SK-N-SH (cell line): ENCODE data around the gene TRAK1. TPM values are rescaled to one million over a fixed set of nuclear protein-coding genes. Genes with fewer than 3 reads are reported as not detected.

ENCODE experiments used
- CTCF ChIA-PET: fragments of 300-600, 350-600 bp; formaldehyde crosslinking; extraction: SDS; loops from one replicate; lab custom pipeline; 2021; lab: Yijun Ruan, JAX
- POLR2A ChIA-PET: fragments of 350-600 bp; sonication (Branson Sonifier 250); formaldehyde crosslinking; extraction: SDS; loops from one replicate; lab custom pipeline; 2020; ENCODE audit warnings: antibody characterized with exemption, inconsistent platforms; lab: Yijun Ruan, JAX
- DNase-seq: peaks from one replicate; pipeline ENCODE4 v3.0.0; 2012
- H2AFZ ChIP-seq: fragments of 200-600 bp; sonication (generic); 2 replicates; pipeline ENCODE4 v1.8.1; 2016; ENCODE audit warnings: antibody characterized with exemption, mild to moderate bottlenecking, low read depth
- H3F3A ChIP-seq: fragments of 200-600 bp; sonication (generic); replicated peaks from 2 replicates; pipeline ENCODE3; 2016; ENCODE audit warnings: antibody characterized with exemption, mild to moderate bottlenecking; ENCODE audit not compliant: insufficient read depth
- H3K27ac ChIP-seq, 2 experiments: fragments of 200-500 bp in 1 of 2; fragments of 200-600 bp in 1 of 2; sonication (Bioruptor generic) in 1 of 2; sonication (generic), shearing (Covaris generic) in 1 of 2; 2 replicates each; pipeline versions ENCODE4 v1.5.1 to v1.6.1; 2014 to 2016; ENCODE audit warnings: low read depth in 2 of 2, inconsistent platforms in 1 of 2, low read length in 1 of 2, mild to moderate bottlenecking in 1 of 2, mixed read lengths in 1 of 2
- H3K27me3 ChIP-seq: fragments of 200-600 bp; sonication (generic), shearing (Covaris generic); 2 replicates; pipeline ENCODE4 v1.6.1; 2016; ENCODE audit warnings: mixed run types; ENCODE audit not compliant: insufficient read depth
- H3K36me3 ChIP-seq, 2 experiments: fragments of 200-500 bp in 1 of 2; fragments of 200-600 bp in 1 of 2; sonication (Bioruptor generic) in 1 of 2; sonication (generic) in 1 of 2; replicated peaks in 1 of 2; 2 replicates each; pipeline versions ENCODE3 to v1.5.1; 2014 to 2016; ENCODE audit warnings: low read length in 1 of 2, mild to moderate bottlenecking in 1 of 2; ENCODE audit not compliant: insufficient read depth in 2 of 2, control insufficient read depth in 1 of 2
- H3K4me1 ChIP-seq, 2 experiments: fragments of 200-500 bp in 1 of 2; fragments of 200-600 bp in 1 of 2; sonication (Bioruptor generic) in 1 of 2; sonication (generic), shearing (Covaris generic) in 1 of 2; 2 replicates each; pipeline versions ENCODE4 v1.5.1 to v1.6.1; 2014 to 2016; ENCODE audit warnings: low read depth in 1 of 2, low read length in 1 of 2, mixed run types in 1 of 2; ENCODE audit not compliant: insufficient read depth in 2 of 2, control insufficient read depth in 1 of 2
- H3K4me2 ChIP-seq: fragments of 200-600 bp; sonication (generic), shearing (Covaris generic); 2 replicates; pipeline ENCODE4 v1.6.1; 2017; ENCODE audit warnings: mixed run types
- H3K4me3 ChIP-seq, 2 experiments: fragments of 200-500 bp in 1 of 2; fragments of 200-600 bp in 1 of 2; sonication (Bioruptor generic) in 1 of 2; sonication (generic), shearing (Covaris generic) in 1 of 2; 2 replicates each; pipeline versions ENCODE4 v1.5.1 to v1.8.1; 2014 to 2016; ENCODE audit warnings: low read depth in 2 of 2, inconsistent platforms in 1 of 2, low read length in 1 of 2, mild to moderate bottlenecking in 1 of 2, mixed read lengths in 1 of 2, moderate library complexity in 1 of 2
- H3K79me2 ChIP-seq: fragments of 200-600 bp; sonication (generic); 2 replicates; pipeline ENCODE4 v1.8.1; 2017; ENCODE audit warnings: mild to moderate bottlenecking; ENCODE audit not compliant: insufficient read depth
- H3K9ac ChIP-seq: fragments of 200-600 bp; sonication (generic); 2 replicates; pipeline ENCODE4 v1.6.1; 2017; ENCODE audit warnings: mixed run types
- H3K9me2 ChIP-seq: fragments of 200-600 bp; sonication (generic); 2 replicates; pipeline ENCODE4 v1.6.1; 2017; ENCODE audit warnings: mixed run types
- H3K9me3 ChIP-seq: fragments of 200-600 bp; sonication (generic); 2 replicates; pipeline ENCODE4 v1.6.1; 2017; ENCODE audit warnings: mixed run types, mild to moderate bottlenecking, moderate library complexity
- H4K20me1 ChIP-seq: fragments of 200-600 bp; sonication (generic); 2 replicates; pipeline ENCODE4 v1.6.1; 2017; ENCODE audit warnings: mild to moderate bottlenecking, mixed run types; ENCODE audit not compliant: insufficient read depth
- CHD2 ChIP-seq: fragments of 150-350 bp; IDR thresholded peaks from 2 replicates; pipeline ENCODE4 v1.6.1; 2018; ENCODE audit warnings: low read length; ENCODE audit not compliant: partially characterized antibody
- CTCF ChIP-seq: fragments of 200-600 bp; sonication (generic); IDR thresholded peaks from 2 replicates; pipeline ENCODE4 v1.6.1; 2017; ENCODE audit warnings: antibody characterized with exemption, mild to moderate bottlenecking, moderate library complexity
- ELF1 ChIP-seq: IDR thresholded peaks from 2 replicates; pipeline ENCODE4 v1.4.0; 2012
- EP300 ChIP-seq, 2 experiments: IDR thresholded peaks; 2 replicates each; pipeline versions ENCODE4 v1.4.0 to v1.6.1; 2012; ENCODE audit warnings: borderline replicate concordance in 1 of 2, low read depth in 1 of 2, low read length in 1 of 2
- EZH2phosphoT487 ChIP-seq: fragments of 200-600 bp; sonication (generic); IDR thresholded peaks from 2 replicates; pipeline ENCODE4 v1.6.1; 2017; ENCODE audit warnings: low read depth, mixed run types, mild to moderate bottlenecking, antibody characterized with exemption, moderate library complexity, borderline replicate concordance
- FOSL2 ChIP-seq: IDR thresholded peaks from 2 replicates; pipeline ENCODE4 v1.4.0; 2012; ENCODE audit warnings: low read depth, mild to moderate bottlenecking, moderate library complexity, borderline replicate concordance
- FOXM1 ChIP-seq: IDR thresholded peaks from 2 replicates; pipeline ENCODE4 v1.4.0; 2012; ENCODE audit warnings: low read depth, mild to moderate bottlenecking
- GATA2 ChIP-seq: sonication (generic); formaldehyde crosslinking; IDR thresholded peaks from 2 replicates; pipeline ENCODE4 v1.5.0; 2020; ENCODE audit warnings: mild to moderate bottlenecking, missing genetic modification reagents
- MEF2A ChIP-seq: IDR thresholded peaks from 2 replicates; pipeline ENCODE4 v1.4.0; 2012; ENCODE audit warnings: low read depth, borderline replicate concordance
- NFIC ChIP-seq: IDR thresholded peaks from 2 replicates; pipeline ENCODE4 v1.4.0; 2012; ENCODE audit warnings: borderline replicate concordance
- NRF1 ChIP-seq: IDR thresholded peaks from 2 replicates; pipeline ENCODE4 v1.6.1; 2012; ENCODE audit warnings: low read depth, mild to moderate bottlenecking, low read length
- RAD21 ChIP-seq: IDR thresholded peaks from 2 replicates; pipeline ENCODE4 v1.6.1; 2012; ENCODE audit warnings: mild to moderate bottlenecking, low read length
- RCOR1 ChIP-seq: fragments of 150-350 bp; IDR thresholded peaks from 2 replicates; pipeline ENCODE4 v1.6.1; 2017; ENCODE audit warnings: antibody characterized with exemption, low read length
- RXRA ChIP-seq: IDR thresholded peaks from 2 replicates; pipeline ENCODE4 v1.4.0; 2012; ENCODE audit warnings: low read depth, mild to moderate bottlenecking, borderline replicate concordance
- SMC3 ChIP-seq: IDR thresholded peaks from 2 replicates; pipeline ENCODE4 v1.6.1; 2012; ENCODE audit warnings: low read depth, low read length, improper control_type of control experiment
- TAF1 ChIP-seq: IDR thresholded peaks from 2 replicates; pipeline ENCODE4 v1.6.1; 2012; ENCODE audit warnings: low read depth, mild to moderate bottlenecking, low read length, moderate library complexity, borderline replicate concordance
- USF1 ChIP-seq: IDR thresholded peaks from 2 replicates; pipeline ENCODE4 v1.4.0; 2012; ENCODE audit warnings: low read depth, borderline replicate concordance
- WGBS: methylation state at CpG from one replicate; pipeline ENCODE4 v1.1.6; 2017; ENCODE audit warnings: low lambda C conversion rate; 5-methylcytosine and 5-hydroxymethylcytosine counted together
- polyA plus RNA-seq, 3 experiments: library from polyadenylated mRNA; depleted of rRNA; stranded (reverse); fragments of >200 nt; gene quantifications; 2 replicates each; pipeline ENCODE4 v1.2.3, GENCODE V29; 2012
- TF ChIP-seq, protein P1 (sequence below): IDR thresholded peaks from 2 replicates; pipeline ENCODE4; 2012
- TF ChIP-seq, protein P2 (sequence below): IDR thresholded peaks from 2 replicates; pipeline ENCODE4 v1.4.0; 2012; ENCODE audit warnings: low read depth, borderline replicate concordance

Gene TRAK1
- polyA plus RNA-seq, 1 of the 3 experiments (the other 2 are of a cell fraction): 12.5 TPM

DNA sequence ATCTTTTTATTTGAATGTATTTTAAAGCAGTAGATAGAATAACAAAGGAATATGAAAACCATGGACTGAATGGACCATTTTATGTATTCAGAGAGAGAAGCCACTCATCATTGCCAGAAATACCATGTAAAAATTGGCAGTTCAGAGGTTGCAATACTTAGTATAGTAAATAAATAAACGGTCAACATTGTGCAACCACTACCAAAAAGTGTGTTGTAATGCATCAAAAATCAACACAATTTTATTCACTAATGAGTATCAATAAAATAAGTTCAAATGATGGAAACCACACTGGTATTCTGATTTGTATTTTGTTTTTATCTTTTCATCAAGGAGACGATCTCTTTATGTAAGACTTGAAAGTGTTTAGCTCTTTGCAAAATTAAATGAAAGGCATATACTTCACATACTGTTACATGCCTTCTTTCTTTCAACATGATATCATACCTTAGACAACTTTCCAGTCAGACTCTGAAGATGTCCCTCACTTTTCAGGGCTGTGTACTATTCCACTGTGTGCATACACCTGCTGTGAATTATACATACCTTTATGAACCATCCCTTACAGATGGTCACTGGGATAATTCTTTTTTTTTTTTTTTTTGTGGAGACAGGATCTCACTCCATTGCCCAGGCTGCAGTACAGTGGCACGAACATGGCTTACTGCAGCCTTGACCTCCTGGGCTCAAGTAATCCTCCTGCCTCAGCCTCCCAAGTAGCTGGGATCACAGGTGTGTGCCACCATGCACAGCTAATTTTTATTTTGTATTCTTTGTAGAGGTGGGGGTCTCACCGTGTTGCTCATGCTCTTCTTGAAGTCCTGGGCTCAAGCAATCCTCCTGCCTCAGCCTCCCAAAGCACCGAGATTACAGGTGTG, 134.6 kb downstream of the TRAK1 start:
- Histone ChIP-seq H3K36me3 (peaks cover 0 to 23% of the 10 kb centered on the region in 2 experiments), H4K20me1 (no peaks in the 10 kb centered on the region), H2AFZ (no peak overlapping the region), H3K4me1 (no peaks in the 10 kb centered on the region; a peak in 1 of 4 replicates), H3K9me2 (no peaks in the 10 kb centered on the region), H3K27me3 (no peaks in the 10 kb centered on the region), H3K4me3 (no peak overlapping the region), H3K27ac (no peak overlapping the region), H3K9me3 (no peaks in the 10 kb centered on the region), H3F3A (peaks cover 6% of the 10 kb centered on the region), H3K79me2 (no peaks in the 10 kb centered on the region), H3K4me2 (no peak overlapping the region), H3K9ac (no peak overlapping the region)
- no peak for DNase-seq
- TF ChIP-seq RXRA: no peak
- no peak for TF ChIP-seq GATA2 (CRISPR knock-in tag)
- TF ChIP-seq, protein P1, sequence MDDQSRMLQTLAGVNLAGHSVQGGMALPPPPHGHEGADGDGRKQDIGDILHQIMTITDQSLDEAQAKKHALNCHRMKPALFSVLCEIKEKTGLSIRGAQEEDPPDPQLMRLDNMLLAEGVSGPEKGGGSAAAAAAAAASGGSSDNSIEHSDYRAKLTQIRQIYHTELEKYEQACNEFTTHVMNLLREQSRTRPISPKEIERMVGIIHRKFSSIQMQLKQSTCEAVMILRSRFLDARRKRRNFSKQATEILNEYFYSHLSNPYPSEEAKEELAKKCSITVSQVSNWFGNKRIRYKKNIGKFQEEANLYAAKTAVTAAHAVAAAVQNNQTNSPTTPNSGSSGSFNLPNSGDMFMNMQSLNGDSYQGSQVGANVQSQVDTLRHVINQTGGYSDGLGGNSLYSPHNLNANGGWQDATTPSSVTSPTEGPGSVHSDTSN: no peak
- no peak for TF ChIP-seq TAF1
- TF ChIP-seq RAD21: no peak
- no peak for TF ChIP-seq USF1
- no peak for TF ChIP-seq FOSL2
- no peak for TF ChIP-seq FOXM1
- TF ChIP-seq EP300 (IDR thresholded peaks at IDR 0.05; ENCODE audit: borderline replicate concordance in 1 of 2, low read depth in 1 of 2, low read length in 1 of 2): no peak
- TF ChIP-seq MEF2A: no peak
- TF ChIP-seq EZH2phosphoT487: no peak
- WGBS: 91% methylated on average over 5 of the region's 5 CpGs
- ChIA-PET CTCF (interaction anchor here (0.7 to 2.1 kb wide), 2 partner anchors 22 to 109 kb away, joined by 3 to 6 read pairs; no protein-coding TSS in a partner anchor), POLR2A (no interaction called here)

DNA sequence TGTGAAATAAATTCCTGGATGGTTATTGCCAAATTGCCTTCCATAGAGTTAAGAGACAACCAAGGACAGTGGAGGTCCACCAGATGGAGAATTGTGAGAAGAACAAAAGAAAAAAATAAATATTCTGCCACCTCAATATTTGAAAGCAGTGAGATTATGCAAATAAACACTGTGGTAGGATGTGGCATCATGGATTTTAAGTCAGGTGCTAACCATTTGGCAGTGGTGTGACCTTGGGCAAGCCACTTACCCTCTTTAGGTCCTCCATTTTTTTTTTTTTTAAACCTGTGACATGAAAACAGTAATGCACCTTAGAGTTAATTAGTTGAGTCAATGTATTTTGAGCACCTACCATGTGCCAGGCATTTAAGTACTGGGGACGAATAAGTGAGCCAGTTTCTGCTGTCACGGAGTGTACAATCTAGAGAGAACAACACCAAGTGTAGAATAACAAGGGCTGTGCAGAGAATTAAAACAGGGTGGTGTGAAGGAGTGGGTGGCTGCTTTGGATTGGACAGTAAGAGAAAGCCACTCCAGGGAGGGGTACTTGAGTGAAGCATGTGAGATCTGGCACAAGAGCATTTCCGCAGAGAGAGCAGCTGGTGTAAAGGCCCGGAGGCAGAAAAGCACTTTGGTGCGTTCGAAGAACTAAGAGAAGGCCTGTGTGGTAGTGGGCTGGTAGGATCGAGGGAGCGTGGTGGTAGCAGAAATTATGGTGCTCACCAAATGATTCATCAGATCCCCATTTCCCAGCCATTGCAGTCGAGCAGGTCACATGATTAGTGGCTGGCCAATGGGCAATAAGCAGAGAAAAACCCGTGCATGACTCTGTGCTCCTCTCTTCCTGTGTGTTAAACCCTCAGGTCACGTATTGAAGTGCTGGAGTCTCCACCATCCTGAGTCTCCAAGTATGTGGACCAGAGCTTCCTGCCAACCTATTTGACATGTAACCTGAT, 135.6 kb downstream of the TRAK1 start:
- no peaks in the 10 kb centered on the region for H4K20me1 ChIP-seq
- POLR2A ChIA-PET: no interaction called here
- H3K9ac ChIP-seq: no peak overlapping the region
- H2AFZ ChIP-seq: no peak overlapping the region
- no peak overlapping the region for H3K4me2 ChIP-seq
- H3K9me2 ChIP-seq: no peaks in the 10 kb centered on the region
- H3K27me3 ChIP-seq: no peaks in the 10 kb centered on the region
- H3K79me2 ChIP-seq: no peaks in the 10 kb centered on the region
- CTCF ChIA-PET: interaction anchor here (0.7 to 2.1 kb wide), 5 partner anchors 21 to 217 kb away, joined by 3 to 6 read pairs (median 4); no protein-coding TSS in a partner anchor
- H3K4me3 ChIP-seq: no peak overlapping the region
- no peaks in the 10 kb centered on the region; a peak in 1 of 4 replicates for H3K4me1 ChIP-seq
- H3K27ac ChIP-seq: no peak overlapping the region
- WGBS: 88% methylated on average over 9 of the region's 11 CpGs
- TF ChIP-seq NRF1 (no peak), CTCF (no peak), CHD2 (no peak), NFIC (no peak), FOXM1 (no peak), ELF1 (no peak), SMC3 (no peak), MEF2A (no peak), RXRA (no peak), RCOR1 (no peak), GATA2 (CRISPR knock-in tag) (no peak)
- TF ChIP-seq, protein P2, sequence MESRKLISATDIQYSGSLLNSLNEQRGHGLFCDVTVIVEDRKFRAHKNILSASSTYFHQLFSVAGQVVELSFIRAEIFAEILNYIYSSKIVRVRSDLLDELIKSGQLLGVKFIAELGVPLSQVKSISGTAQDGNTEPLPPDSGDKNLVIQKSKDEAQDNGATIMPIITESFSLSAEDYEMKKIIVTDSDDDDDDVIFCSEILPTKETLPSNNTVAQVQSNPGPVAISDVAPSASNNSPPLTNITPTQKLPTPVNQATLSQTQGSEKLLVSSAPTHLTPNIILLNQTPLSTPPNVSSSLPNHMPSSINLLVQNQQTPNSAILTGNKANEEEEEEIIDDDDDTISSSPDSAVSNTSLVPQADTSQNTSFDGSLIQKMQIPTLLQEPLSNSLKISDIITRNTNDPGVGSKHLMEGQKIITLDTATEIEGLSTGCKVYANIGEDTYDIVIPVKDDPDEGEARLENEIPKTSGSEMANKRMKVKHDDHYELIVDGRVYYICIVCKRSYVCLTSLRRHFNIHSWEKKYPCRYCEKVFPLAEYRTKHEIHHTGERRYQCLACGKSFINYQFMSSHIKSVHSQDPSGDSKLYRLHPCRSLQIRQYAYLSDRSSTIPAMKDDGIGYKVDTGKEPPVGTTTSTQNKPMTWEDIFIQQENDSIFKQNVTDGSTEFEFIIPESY: no peak
- DNase-seq: no peak
- H3K36me3 ChIP-seq: peaks cover 0 to 22% of the 10 kb centered on the region in 2 experiments
- H3F3A ChIP-seq: peaks cover 6% of the 10 kb centered on the region
- no peaks in the 10 kb centered on the region for H3K9me3 ChIP-seq
